Head of caudate nucleus (tissue), 42 donors: Measurements from ENCODE around the gene PXDN.
A peak's percentile ranks its signal among the peaks of the same experiment; 100 is the strongest.

Experiments used
- DNase-seq, 42 donors: peaks; one replicate each; pipeline versions ENCODE4 v3.0.0 to v3.0.0-alpha.2; 2020 to 2021; ENCODE audit warnings: mixed read lengths in 7 of 42
- intact Hi-C: fragments of 100-400 bp; cut with DNase I; formaldehyde crosslinking; loops from one replicate; pipeline ENCODE4 v1.15.0; 2022

Gene PXDN

DNA sequence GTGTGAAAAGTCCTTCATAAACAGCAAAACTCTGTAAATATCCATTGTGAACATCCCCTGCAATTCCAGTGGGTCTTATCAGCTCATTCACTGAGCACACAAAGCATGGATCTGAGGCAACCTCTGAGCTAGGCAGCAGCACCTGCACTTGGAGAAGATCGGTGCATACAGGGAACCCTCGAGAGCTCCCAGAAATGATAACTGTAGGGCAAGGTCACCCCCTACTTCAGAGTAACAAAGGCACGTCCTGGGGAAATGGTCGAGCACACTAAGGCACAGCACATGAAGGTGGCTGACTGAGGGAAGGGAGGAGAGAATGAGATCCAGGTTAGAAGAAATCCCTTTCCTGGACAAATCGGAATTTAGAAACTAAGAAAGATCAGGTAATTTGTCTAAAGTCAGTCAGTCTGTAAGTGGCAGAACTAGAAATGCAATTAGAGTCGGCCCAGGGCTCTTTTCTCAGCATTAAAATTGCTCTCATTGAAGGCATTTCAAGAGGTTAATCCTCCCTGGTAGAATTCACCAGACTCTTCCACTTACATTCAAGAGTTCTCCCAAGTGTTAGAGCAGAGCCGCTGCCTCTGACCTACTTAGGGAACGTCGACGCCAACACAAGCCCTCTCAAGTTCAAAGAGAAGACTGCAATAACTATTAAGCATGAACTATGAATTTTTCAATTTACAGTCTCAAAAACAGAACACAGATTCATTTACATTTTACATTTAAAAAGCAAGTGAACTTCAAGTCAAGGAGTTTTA, 45.9 kb downstream of the PXDN start:
- DNase-seq = peak in 16 of 42 donors; percentile 3 to 68 (median 42)
- intact Hi-C loops = no loop called here

DNA sequence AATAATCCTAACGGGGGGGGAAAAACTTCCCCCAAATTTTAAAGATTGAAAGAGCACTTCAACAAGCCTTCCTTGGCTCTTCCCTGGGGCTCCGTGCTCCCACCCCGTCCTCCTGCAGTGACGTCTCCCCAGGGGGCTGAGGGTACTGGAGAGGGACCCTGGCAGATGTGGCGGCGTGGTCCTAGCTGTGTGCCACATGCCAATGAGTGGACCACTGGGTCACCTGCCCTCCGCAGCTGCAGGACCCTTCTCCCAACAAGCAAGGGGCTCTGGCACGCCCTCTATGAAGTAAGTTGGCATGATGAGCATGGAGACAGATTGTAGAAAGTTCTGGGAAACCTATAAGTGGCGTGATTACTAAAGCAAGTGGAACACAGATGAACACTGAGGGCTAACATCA, 46.7 kb downstream of the PXDN start:
- DNase-seq = peak in 4 of 42 donors; percentile 14 to 34 (median 28)
- intact Hi-C loops = no loop called here

DNA sequence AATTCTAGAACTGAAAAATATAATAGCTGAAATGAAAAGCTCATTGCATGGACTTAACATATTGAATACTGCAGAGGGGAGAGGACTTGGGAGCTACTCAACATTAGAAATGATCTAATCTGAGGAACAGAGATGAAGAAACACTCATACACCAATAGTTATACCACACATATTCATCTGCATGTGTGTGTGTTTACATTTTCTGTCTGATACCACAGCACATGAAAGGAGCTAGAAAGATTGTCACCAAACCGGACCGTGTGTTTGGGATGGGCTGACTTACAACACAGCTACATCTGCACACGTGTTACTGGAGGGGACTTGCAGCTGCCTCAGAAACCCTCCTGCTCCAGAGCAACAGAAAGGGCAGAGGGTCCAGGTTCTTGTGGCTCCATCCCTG, 47.8 kb downstream of the PXDN start:
- intact Hi-C loops = no loop called here
- DNase-seq = peak in 1 of 42 donors; percentile 15

DNA sequence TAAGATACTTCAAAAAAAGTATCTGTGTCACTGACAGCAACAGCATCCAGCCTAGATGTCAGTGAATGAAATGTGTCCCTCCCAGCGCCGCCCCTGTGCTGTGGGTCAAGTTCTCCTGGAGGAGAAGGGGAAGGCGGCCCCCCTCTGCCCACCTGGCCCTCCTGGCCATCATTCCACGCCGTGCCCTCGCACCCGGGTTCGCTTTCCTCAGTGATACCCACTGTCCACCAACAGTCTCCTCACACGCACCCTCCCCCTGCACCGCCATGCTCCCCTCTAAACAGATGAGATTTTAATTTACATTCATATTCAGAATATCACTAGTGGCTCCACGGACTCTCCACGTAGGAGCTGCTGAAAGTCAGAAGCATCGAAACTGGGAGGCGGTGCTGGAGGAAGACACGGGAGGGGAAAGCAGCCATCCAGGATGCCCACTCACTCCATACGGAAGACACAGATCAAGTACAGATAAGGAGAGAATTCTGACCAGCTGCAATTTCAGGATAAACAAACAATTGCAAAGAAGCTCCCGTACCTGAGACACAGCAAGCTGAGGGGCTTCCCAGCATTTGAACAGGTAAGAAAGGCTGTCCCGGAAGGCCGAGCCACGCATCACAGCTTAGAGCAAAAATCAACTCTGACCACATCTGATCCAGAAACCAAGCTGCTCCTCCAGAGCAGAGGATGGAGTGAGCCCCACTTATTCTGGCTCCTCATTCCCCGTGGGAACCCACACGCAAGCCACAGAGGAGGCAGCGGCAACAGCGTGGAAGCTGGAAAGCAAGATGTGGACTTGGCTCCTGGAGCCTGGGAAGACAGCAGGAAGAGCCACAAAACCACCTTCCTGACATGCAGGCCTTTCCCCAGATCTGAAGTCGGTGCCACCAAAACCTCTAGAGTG, 49.7 kb downstream of the PXDN start:
- intact Hi-C loops = no loop called here
- DNase-seq = peak in 1 of 42 donors; percentile 1

DNA sequence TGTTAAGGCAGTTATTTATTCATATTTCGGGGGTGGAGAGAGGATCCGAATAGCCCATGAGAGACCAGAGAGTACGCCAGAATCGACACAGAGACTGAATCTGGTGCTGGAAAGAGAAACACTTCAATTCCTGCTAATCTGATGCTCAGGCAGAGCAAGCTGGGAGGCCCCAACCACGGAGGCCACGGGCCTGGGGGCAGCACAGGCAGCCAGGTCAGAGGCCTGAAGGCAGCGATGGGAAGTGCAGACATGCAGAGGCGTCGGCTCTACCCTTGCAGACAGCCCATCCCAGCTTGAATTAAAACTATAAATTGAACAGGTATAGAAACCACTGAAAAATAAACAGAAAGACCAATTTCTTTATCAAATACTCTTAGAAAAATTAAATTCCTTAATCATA, 50.6 kb downstream of the PXDN start:
- peak in 1 of 42 donors; percentile 3 for DNase-seq
- intact Hi-C loops = no loop called here

DNA sequence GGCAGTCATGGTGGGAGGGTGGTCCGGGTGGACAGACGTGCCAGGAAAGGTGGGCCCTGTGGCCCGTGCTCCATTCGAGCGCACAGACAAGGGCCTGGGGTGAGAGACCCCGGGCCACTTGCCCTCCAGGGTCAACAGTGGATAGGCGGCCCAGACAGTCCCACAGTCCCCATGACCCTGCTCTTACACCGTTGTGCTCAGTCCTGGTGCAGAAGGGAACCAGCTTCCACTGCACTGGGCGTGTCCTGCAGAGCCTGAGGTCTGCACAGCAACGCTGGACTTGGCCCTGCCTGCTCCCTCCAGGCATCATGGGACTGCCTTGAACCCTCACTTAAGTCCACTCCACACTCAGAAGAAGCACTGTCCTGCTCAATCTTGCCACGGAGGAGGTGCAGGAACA, 52.0 kb downstream of the PXDN start:
- DNase-seq = peak in 2 of 42 donors; percentile 1 to 13
- intact Hi-C loops = no loop called here

DNA sequence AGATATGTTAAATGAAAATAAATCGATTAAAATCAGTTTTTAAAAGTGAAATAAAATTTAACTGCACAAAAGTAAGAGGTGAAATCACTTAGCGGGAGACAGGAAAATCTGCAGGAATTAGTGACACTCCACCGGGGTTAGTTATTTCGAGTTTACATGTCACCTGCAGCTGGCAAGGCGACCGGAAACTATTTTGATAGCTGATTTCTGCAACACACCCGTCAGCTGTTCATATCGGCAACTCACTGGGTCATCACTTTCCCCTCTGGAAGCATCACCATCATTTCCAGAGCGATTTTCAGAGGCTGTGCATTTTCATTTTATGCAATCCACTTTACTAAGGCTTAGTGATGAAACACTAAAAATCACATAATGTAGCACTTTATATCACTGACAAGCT, 52.9 kb downstream of the PXDN start:
- peak in 1 of 42 donors; percentile 1 for DNase-seq
- intact Hi-C loops = no loop called here

DNA sequence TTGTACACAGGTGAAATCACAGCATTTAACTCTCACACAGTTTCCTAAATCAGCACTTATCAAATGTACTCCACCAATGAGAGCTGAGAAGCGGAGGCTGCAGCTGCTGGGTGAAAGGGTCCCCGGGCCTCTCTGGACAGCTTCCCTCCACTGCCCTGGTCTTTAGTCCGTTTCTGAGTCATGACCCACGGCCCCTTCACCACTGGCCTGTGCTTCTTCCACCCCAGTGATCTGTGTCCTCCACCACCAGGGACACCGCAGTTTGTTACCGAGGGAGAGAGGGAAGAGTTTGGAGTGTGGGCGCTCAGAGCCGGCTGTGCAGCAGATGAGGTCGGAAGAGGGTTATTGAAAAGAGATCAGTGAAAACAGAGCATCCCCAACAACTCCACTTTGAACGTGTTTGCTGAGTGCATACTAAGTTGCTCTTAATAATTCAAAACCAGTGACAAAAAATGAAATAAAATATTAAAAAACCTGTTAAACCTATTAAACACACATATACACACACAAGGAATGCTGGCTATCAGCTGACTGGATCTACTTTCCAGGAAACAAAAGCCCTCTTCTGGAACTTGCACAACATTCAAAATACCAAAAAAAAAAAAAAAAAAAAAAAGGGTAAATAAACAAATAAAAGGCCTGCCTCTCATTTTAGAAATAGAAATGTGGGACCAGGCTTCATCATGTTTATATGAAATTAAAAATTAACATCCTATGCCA, 54.1 kb downstream of the PXDN start:
- DNase-seq = no peak
- intact Hi-C loops = no loop called here

DNA sequence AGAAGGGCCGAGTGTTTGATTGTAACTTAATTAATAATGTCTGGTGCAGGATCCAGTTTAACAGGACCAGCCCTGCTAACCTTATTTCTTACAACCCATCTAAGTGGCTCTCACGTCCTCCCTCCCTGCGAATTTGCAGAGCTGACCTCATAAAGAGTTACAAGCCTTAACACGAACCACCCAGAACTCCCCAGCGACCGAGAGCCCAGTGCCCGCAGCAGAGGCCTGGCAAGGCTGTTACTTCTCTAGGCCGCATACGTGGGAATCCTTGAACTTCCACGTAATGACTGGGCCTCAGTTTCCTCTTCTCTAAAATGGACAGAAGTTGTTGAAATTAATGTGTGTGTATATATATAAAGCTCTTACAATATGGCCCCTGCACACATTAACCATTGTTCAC, 55.5 kb downstream of the PXDN start:
- no peak for DNase-seq
- intact Hi-C loops = no loop called here

DNA sequence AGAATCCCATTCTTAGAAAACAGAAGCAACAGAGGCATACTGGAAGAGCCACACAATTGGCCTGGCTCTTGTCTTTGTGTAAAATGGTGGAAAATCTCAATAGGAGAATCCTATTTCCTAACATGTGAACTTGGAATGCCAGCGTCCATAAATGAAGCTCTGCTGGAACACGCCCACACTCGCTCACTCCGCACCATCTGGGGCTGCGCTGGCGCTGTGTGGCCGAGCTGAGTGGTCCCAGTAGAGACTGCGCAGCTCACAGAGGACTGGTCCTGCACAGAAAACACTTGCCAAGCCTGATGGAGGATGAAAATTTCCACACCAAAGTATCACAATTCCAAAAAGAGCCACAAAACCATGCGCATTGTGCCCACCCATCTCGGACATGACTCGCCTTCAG, 56.2 kb downstream of the PXDN start:
- intact Hi-C loops = no loop called here
- DNase-seq = no peak

DNA sequence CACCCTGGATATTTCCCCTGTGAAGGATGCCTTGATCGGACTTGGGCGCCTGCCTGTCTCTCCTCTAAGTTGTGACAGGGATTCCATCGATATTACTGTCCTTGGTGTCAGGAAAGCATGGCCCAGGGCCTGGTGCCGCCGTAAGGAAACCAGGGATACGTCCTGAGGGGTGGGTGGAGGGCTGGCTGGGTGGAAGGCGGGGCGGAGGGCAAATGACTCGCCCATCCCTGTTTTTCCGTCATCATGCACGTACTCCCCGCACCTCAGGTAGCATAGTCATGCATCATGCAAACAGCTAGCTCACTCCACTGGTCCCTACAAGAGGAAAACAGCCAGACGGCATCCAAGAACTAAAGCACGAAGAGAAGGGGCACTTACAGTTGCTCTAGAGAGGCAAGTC, 57.1 kb downstream of the PXDN start:
- no peak for DNase-seq
- intact Hi-C loops = no loop called here

DNA sequence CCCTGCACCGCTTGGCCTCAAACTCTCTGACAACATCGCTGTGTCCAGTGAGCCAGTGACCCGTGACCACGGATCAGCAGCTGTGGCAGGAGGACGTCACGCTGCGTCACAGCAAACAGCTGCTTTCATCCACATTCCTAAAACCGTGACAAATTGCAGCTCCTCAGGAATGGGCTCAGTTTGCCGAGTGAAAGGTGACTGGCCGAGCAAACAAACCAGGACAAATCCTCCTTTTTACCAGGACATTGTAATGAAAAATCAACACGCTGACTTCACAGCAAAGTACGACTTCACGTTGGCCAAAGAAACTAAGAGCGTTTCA, 57.6 kb downstream of the PXDN start:
- intact Hi-C loops = no loop called here
- peak in 1 of 42 donors; percentile 33 for DNase-seq

DNA sequence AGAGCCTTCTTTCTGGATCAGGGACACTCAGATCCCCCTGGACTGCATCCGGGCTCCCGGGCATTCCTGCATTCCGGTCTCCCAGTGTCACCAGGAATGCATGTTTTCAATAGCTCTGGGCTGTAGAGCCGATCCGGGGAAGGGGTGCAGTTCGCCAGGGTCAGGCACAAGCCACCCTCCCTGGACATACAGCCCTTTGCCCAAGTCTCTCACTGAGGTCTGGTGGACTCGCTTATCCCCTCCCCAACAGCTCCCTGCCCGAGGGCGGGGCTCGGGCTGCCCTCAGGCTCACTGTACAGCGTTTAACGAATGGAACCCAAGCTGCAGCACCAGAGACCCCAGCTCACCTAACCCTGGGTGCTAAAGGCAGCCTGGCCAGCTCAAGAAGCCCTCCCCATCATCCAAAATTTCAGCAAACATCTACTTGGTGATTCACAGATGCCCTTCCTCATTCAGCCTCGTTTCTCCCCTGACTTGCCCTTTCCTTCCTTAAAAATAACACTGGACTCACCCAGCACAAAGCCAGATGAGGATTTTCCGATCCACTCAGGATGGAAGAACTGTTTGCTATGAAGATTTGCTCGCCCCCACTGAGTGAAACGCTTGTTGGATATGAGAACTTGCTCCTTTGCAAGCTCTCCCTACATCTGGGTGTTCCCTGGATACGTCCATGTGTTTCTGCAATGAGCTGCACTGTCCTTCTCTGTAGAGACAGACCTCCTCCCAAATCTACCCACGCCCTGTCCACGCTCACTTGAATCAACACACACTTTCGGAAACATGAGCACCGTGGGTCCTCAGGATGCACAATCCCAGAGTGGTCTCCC, 58.1 kb downstream of the PXDN start:
- peak in 2 of 42 donors; percentile 8 to 21 for DNase-seq
- intact Hi-C loops = no loop called here

DNA sequence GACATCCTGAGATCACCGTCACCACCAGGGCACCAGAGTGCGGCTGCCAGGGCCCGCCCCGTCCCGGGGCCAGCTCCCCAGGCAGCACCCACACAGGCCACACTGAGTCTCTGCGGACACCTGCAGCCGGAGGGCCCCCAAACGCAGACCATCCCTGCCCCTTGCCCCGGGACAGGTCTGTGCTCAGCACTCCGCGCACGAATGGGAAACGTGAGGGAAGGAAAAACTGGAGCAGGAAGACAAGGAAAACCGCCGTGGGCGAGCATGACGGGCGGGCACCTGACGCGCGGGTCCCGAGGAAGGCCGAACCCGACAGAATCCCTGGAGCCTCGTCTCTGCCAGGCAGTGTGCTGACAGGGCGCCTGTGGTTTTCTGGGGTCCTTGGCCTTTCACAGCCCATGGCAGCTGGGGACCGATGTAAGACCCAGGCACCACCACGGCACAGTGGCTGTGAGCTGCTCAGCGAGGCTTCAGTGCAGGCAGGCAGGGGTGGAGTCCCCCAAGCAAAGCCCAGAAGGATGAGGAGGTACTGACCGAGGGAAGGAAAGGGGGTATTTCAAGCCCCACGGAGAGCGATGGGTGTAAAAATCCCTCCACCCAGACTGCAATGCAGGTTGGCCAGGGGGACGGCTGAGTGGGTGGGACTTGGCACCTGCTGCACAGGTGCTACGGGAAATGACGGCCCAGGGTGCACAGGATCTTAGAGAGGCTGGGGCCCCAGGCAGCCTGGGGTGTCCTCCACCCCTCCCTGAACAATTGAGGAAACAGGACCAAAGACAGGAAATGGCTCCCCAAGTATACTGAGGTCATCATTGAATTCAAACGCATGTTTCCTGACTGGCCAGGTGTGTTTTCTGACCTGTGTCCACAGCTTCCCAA, 59.0 kb downstream of the PXDN start:
- intact Hi-C loops = no loop called here
- DNase-seq = peak in 4 of 42 donors; percentile 13 to 41 (median 32)

DNA sequence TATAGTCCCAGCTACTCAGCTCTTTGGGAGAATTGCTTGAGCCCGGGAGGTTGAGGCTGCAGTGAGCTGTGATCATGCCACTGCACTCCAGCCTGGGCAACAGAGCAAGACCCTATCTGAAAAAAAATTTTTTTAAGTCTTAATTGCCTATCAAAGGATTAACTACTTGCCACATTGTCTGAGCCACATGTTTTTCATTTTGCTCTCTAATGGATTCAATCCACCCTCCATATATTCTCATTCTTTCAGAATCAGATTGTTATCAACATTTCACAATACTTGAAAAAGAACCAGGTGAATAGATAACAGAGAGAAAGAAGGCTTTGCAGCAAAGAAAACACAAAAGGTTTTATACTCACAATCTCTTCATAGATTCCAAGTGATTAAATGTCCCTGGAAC, 61.0 kb downstream of the PXDN start:
- intact Hi-C loops = no loop called here
- DNase-seq = no peak

DNA sequence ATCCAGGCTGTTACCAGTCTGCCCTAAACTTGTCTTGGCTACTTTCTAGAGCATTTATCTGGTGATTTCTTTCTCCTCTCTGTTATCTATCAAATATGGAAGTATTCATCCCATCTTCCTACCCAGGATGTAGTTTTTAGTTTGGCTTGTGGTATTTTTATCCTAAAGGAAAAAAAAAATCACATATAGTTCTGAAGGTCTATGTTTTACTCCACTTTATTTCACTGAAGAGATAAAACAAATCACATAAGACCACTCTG, 62.2 kb downstream of the PXDN start:
- intact Hi-C loops = no loop called here
- no peak for DNase-seq

DNA sequence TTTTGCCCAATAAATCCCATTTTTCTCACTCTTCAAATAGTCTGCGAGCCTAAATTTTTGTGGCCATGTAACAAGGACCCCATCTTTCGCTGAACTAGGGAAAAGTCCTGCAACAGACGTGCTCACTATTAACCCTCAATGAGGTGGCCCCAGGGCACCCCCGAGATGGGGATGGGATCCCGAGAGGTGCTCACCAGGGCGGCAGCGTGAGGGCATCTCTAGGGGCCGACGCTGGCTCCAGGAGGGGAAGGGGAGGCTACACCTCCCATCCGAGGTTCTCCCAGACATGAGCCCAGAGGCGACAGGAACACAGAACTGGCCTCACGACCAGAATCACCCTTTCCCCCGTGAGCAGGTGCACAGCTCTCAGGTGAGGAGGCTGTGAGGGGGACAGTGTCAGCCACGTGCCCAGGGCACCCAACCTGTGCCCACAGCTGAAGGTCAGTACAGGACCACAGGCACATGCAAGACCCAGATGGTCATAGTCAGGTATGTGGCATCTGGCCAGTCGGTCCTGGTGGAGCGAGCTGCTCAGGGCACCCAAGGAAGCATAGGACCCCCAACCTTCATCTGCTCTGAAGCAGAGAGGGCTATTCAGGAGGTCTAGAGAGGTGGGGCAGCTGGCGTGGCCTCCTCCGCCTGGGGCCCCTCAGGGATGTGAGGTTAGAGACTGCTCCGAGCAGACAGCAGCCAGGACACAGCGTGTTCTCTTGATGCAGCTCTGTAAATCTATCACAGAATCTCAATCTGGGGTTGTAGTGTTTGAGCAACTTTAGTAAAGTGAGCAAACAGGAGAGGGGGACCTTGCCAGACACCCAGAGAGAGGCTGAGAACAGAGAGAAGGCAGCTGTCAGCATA, 62.8 kb downstream of the PXDN start:
- DNase-seq = peak in 5 of 42 donors; percentile 6 to 32 (median 16)
- intact Hi-C loops = no loop called here

DNA sequence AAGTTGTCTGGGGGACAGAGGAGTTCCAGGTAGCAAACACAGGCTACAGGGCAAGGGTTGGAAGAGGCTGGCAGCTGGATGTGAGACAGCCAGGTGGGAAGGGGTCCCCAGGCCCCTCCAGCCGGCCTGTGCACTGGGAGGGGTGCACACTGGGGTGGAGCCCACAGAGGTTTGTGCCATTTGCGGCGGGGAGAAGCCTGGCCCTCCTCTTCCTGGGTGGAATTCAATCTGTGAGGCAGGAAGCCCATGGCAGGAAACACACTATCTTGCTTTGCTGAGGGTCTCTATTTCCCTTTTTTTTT, 63.3 kb downstream of the PXDN start:
- intact Hi-C loops = no loop called here
- DNase-seq = peak in 4 of 42 donors; percentile 10 to 19 (median 14)
